ENCODE results near the gene SMIM8. TPM values are rescaled to one million over a fixed set of nuclear protein-coding genes. Genes with fewer than 3 reads are reported as not detected.

The SMIM8 gene
- total and polyA plus RNA-seq, 12 donors = 6.1 to 13.8 (median 10.5) TPM

DNA sequence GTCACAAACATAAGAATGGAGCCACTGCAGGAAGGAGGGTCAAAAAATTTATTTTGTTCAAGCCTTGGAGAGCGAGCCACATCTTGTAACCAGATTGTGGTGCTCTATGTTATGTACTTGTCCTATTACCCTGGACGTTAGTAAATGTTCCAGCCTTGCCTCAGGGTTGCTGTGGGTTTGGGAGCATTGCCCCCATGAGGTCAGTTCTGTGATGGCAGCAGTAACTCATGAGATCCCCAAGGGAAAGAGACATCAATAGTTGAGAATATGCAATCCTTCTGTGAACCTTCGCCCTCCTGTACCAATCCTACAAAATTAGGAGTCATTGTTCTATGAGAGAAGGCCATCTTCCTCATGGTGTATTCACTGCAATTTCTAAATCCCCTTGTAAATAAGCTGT is 68.9 kb downstream of the SMIM8 start:
- Histone ChIP-seq H3K27ac (no peak overlapping the region), H3K4me3 (no peak overlapping the region), H3K9me3 (no peaks in the 10 kb centered on the region), H3K36me3 (no peaks in the 10 kb centered on the region), H3K27me3 (no peaks in the 10 kb centered on the region), H3K4me1 (peaks cover 0 to 3% (median 0%) of the 10 kb centered on the region in 9 donors)
- TF ChIP-seq, protein P1, sequence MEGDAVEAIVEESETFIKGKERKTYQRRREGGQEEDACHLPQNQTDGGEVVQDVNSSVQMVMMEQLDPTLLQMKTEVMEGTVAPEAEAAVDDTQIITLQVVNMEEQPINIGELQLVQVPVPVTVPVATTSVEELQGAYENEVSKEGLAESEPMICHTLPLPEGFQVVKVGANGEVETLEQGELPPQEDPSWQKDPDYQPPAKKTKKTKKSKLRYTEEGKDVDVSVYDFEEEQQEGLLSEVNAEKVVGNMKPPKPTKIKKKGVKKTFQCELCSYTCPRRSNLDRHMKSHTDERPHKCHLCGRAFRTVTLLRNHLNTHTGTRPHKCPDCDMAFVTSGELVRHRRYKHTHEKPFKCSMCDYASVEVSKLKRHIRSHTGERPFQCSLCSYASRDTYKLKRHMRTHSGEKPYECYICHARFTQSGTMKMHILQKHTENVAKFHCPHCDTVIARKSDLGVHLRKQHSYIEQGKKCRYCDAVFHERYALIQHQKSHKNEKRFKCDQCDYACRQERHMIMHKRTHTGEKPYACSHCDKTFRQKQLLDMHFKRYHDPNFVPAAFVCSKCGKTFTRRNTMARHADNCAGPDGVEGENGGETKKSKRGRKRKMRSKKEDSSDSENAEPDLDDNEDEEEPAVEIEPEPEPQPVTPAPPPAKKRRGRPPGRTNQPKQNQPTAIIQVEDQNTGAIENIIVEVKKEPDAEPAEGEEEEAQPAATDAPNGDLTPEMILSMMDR (IDR thresholded peaks at IDR 0.05) = peak in 6 of 9 donors; percentile 12 to 37 (median 30)
- intact Hi-C loops (cut with DNase I) = loop anchor here in 4 of 10 donors (5.0 to 10.0 kb wide), 5 partner anchors 81 to 1483 kb away; partner anchors contain the start of gene SLC35A1 (in 1 of the 4)
- WGBS, 2 donors = 59 to 64% methylated on average over 3 of the region's 3 CpGs
- DNase-seq = no peak
- peak in 1 of 8 donors; percentile 39 for ATAC-seq

Other genes starting within 250 kb of the SMIM8 start
- gene CGA, start 227.5 kb upstream of the SMIM8 start, total RNA-seq = under 1 TPM in 3 of 10 donors, not detected in 7; 0.23 to 0.85 (median 0.32) TPM
- gene CGA, start 227.5 kb upstream of the SMIM8 start, polyA plus RNA-seq = 1 to 10 TPM in 1 of 2 donors, not detected in 1; 1.0 TPM
- gene ZNF292, start 167.0 kb upstream of the SMIM8 start, total RNA-seq = 10 to 100 TPM; 28.0 to 38.2 (median 31.7) TPM
- 10 to 100 TPM in 1 of 2 donors, 1 to 10 TPM in 1; 1.9 to 10.7 TPM for gene ZNF292, start 167.0 kb upstream of the SMIM8 start, polyA plus RNA-seq
- gene GJB7, start 6.7 kb downstream of the SMIM8 start, total RNA-seq = not detected
- gene GJB7, start 6.7 kb downstream of the SMIM8 start, polyA plus RNA-seq = not detected
- gene C6orf163, start 22.2 kb downstream of the SMIM8 start, total RNA-seq = 1 to 10 TPM in 9 of 10 donors, under 1 TPM in 1; 1.00 to 3.6 (median 2.0) TPM
- 1 to 10 TPM in 1 of 2 donors, under 1 TPM in 1; 0.35 to 7.7 TPM for gene C6orf163, start 22.2 kb downstream of the SMIM8 start, polyA plus RNA-seq
- under 1 TPM in 5 of 10 donors, not detected in 5; 0.18 to 0.54 (median 0.28) TPM for gene CFAP206, start 85.4 kb downstream of the SMIM8 start, total RNA-seq
- under 1 TPM; 0.09 to 0.44 TPM for gene CFAP206, start 85.4 kb downstream of the SMIM8 start, polyA plus RNA-seq
- 10 to 100 TPM in 4 of 10 donors, 1 to 10 TPM in 6; 7.0 to 13.2 (median 9.7) TPM for gene SLC35A1, start 150.4 kb downstream of the SMIM8 start, total RNA-seq
- 10 to 100 TPM in 1 of 2 donors, 1 to 10 TPM in 1; 9.9 to 23.0 TPM for gene SLC35A1, start 150.4 kb downstream of the SMIM8 start, polyA plus RNA-seq

Measured in heart right ventricle (tissue), 16 donors.